MM.1S (cell line): Measurements from ENCODE around the gene TLE3.

ENCODE experiments used
- DNase-seq: peaks from one replicate; pipeline ENCODE4 v3.0.0-alpha.2; 2015
- H2AFZ ChIP-seq: fragments of 300-600 bp; sonication (generic); 2 replicates; pipeline ENCODE4 v1.6.0; 2016; ENCODE audit warnings: antibody characterized with exemption, low read length
- H3F3A ChIP-seq: fragments of 300-600 bp; sonication (generic); 2 replicates; pipeline ENCODE4 v1.6.1; 2016; ENCODE audit warnings: mild to moderate bottlenecking, antibody characterized with exemption, low read length, moderate library complexity, mixed read lengths; ENCODE audit not compliant: insufficient read depth
- H3K27ac ChIP-seq: fragments of 300-600 bp; sonication (generic); 2 replicates; pipeline ENCODE4 v1.5.1; 2016; ENCODE audit warnings: mild to moderate bottlenecking, low read length
- H3K27me3 ChIP-seq: fragments of 300-600 bp; sonication (generic); replicated peaks from 2 replicates; pipeline ENCODE4 v1.6.0; 2016; ENCODE audit warnings: low read length; ENCODE audit not compliant: insufficient read depth
- H3K36me3 ChIP-seq: fragments of 300-600 bp; sonication (generic); replicated peaks from 2 replicates; pipeline ENCODE4 v1.6.1; 2016; ENCODE audit warnings: mild to moderate bottlenecking, low read length, mixed read lengths; ENCODE audit not compliant: insufficient read depth
- H3K4me1 ChIP-seq: fragments of 300-600 bp; sonication (generic); 2 replicates; pipeline ENCODE4 v1.6.1; 2016; ENCODE audit warnings: low read length, mixed read lengths
- H3K4me2 ChIP-seq: fragments of 300-600 bp; sonication (generic); 2 replicates; pipeline ENCODE4 v1.6.0; 2016; ENCODE audit warnings: low read depth, low read length
- H3K4me3 ChIP-seq: fragments of 300-600 bp; sonication (generic); 2 replicates; pipeline ENCODE4 v1.5.1; 2016; ENCODE audit warnings: low read length, mixed read lengths
- H3K79me2 ChIP-seq: fragments of 300-600 bp; sonication (generic); 2 replicates; pipeline ENCODE4 v1.6.1; 2016; ENCODE audit warnings: mixed run types, low read length, mixed read lengths
- H3K9ac ChIP-seq: fragments of 300-600 bp; sonication (generic); 2 replicates; pipeline ENCODE4 v1.6.1; 2016; ENCODE audit warnings: low read length, mixed read lengths
- H3K9me2 ChIP-seq: fragments of 300-600 bp; sonication (generic); replicated peaks from 2 replicates; pipeline ENCODE4 v1.6.1; 2016; ENCODE audit warnings: mild to moderate bottlenecking, low read length, mixed read lengths; ENCODE audit not compliant: insufficient read depth
- H3K9me3 ChIP-seq: fragments of 300-600 bp; sonication (generic); replicated peaks from 2 replicates; pipeline ENCODE4 v1.6.1; 2016; ENCODE audit warnings: mild to moderate bottlenecking, low read length, mixed read lengths; ENCODE audit not compliant: insufficient read depth
- H4K20me1 ChIP-seq: fragments of 300-600 bp; sonication (generic); 2 replicates; pipeline ENCODE4 v1.6.1; 2016; ENCODE audit warnings: mild to moderate bottlenecking, low read length, moderate library complexity, mixed read lengths; ENCODE audit not compliant: insufficient read depth
- CTCF ChIP-seq: fragments of 300-600 bp; sonication (generic); IDR thresholded peaks from 2 replicates; pipeline ENCODE4 v1.5.1; 2016; ENCODE audit warnings: antibody characterized with exemption, low read length, mixed read lengths
- EZH2 ChIP-seq: fragments of 300-600 bp; sonication (generic); optimal IDR thresholded peaks from 2 replicates; pipeline ENCODE3; 2017; ENCODE audit warnings: low read depth, mild to moderate bottlenecking, antibody characterized with exemption, low read length, mixed read lengths
- EZH2phosphoT487 ChIP-seq: fragments of 300-600 bp; sonication (generic); IDR thresholded peaks from 2 replicates; pipeline ENCODE4 v1.6.1; 2018; ENCODE audit warnings: antibody characterized with exemption, low read length

Gene TLE3

GRCh38 chr15:70031713-70032112 is 66.0 kb downstream of the TLE3 start:
- Histone ChIP-seq H3K27ac (no peak overlapping the region), H4K20me1 (no peaks in the 10 kb centered on the region), H3K9me2 (no peaks in the 10 kb centered on the region), H3K9ac (no peak overlapping the region), H3F3A (peaks cover 14% of the 10 kb centered on the region), H3K4me2 (no peak overlapping the region), H3K36me3 (no peaks in the 10 kb centered on the region), H3K27me3 (no peaks in the 10 kb centered on the region), H3K9me3 (no peaks in the 10 kb centered on the region), H3K4me3 (no peak overlapping the region), H3K4me1 (peaks cover 36% of the 10 kb centered on the region), H2AFZ (no peak overlapping the region), H3K79me2 (no peaks in the 10 kb centered on the region)
- DNase-seq, result no peak
- TF ChIP-seq EZH2 (no peak), EZH2phosphoT487 (no peak), CTCF (no peak)

DNA sequence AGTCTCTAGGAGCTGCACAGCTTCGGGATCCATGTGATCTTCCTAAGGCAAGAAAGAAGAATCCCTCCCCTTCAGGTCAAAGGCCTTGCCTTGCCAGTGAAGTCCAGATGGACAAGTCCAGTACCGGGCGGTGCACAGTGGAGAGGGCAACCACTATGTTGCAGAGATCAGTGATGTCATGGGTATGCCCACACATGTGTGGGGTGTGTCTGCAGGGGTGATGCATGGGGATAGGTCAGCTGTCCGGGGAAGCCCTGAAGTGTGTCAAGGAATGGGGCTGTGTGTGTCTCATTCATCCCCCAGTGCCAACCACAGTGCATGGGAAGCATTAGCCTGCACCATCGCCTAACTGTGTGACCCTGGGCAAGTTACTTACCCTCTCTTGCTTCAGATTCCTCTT is 66.5 kb downstream of the TLE3 start:
- Histone ChIP-seq H3K27me3 (no peaks in the 10 kb centered on the region), H3K4me2 (no peak overlapping the region)
- no peak for TF ChIP-seq EZH2phosphoT487
- TF ChIP-seq EZH2, result no peak
- no peak for TF ChIP-seq CTCF

DNA sequence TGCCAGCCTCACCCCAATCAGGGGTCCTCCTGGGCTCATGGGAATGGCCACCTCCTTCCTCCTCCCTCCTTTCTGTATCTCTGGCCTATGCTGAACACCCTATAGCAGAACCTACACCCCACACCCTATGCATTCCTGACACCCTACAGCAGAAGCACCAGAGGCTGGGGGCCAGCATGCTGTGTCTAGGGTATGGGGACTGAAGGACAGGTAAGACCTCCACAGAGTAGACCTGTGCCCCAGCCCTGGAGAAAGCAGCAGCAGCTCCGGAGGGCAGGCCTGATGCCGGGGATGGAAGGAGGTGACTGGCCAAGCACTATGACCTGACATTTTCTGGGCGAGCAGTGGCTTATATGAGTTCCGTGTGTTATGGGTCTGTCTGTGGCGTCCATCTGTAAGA is 66.9 kb downstream of the TLE3 start:
- TF ChIP-seq EZH2, result no peak
- TF ChIP-seq CTCF, result no peak
- no peak for TF ChIP-seq EZH2phosphoT487
- Histone ChIP-seq H3K4me1 (peaks cover 31% of the 10 kb centered on the region), H3K9me3 (no peaks in the 10 kb centered on the region), H3K27me3 (no peaks in the 10 kb centered on the region), H3K9ac (no peak overlapping the region), H3K79me2 (no peaks in the 10 kb centered on the region), H3K4me3 (no peak overlapping the region), H3F3A (peaks cover 8% of the 10 kb centered on the region), H3K9me2 (no peaks in the 10 kb centered on the region), H2AFZ (no peak overlapping the region), H3K4me2 (no peak overlapping the region), H4K20me1 (no peaks in the 10 kb centered on the region), H3K27ac (no peak overlapping the region), H3K36me3 (no peaks in the 10 kb centered on the region)
- no peak for DNase-seq

More for the DNA sequence above, 66.5 kb downstream of the TLE3 start:
- no peak overlapping the region for H3K27ac ChIP-seq
- peaks cover 35% of the 10 kb centered on the region for H3K4me1 ChIP-seq
- H4K20me1 ChIP-seq, result no peaks in the 10 kb centered on the region
- H3K9ac ChIP-seq, result no peak overlapping the region
- no peaks in the 10 kb centered on the region for H3K9me2 ChIP-seq
- H3K79me2 ChIP-seq, result no peaks in the 10 kb centered on the region
- no peak overlapping the region for H3K4me3 ChIP-seq
- H3F3A ChIP-seq, result peaks cover 12% of the 10 kb centered on the region
- H3K36me3 ChIP-seq, result no peaks in the 10 kb centered on the region
- no peak for DNase-seq
- H2AFZ ChIP-seq, result no peak overlapping the region
- H3K9me3 ChIP-seq, result no peaks in the 10 kb centered on the region
